Activated naive CD8-positive, alpha-beta T cell treated with anti-CD3 and anti-CD28 coated beads, Interleukin-2, amount 50 U/mL, for 16 hours (primary cell): Measurements from ENCODE around the gene LPAR2.

ENCODE experiments used
- DNase-seq: peaks from one replicate; pipeline ENCODE4 v3.0.0-alpha.2; 2020; ENCODE audit warnings: low read depth, low spot score

LPAR2 gene

GRCh38 chr19:19653597-19654147, 25.7 kb upstream of the LPAR2 start:
- DNase-seq, result no peak

DNA sequence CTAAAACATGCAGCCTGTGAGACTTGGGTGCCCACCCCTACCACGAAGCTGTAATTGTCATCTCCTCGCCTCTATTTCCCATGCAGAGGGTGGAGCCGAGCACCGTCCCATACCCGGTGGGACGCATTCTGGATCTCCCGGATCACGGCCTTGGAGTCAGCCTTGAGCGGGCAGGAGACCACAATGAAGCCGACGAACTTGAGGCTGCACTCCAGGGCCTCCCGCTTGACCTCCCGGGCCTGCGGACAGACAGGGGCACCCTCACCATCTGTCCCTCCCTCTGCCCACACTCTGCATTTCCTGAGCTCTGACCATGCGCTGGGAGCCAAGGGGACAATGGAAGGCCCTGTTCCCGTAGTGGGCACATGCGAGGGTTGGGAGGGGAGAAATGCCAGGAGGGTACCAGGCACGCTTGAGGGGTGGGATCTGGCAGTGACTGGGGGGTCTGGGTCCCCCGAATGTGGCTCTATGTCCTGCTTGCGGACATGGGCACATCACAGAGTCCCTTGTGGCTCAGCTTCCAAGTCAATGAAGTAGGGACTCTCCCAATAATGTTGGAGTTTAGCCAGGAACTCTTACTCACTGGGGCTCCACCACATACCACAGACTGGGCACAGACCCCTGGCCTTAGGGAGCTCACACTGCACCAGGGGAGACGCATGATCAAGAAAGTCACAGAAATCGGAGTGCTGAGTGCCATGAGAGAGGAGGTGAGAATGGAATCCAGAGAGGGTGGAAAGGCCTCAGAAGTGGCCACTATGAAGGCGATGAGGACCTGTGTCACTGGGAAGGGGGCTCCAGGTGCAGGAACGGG, 24.7 kb upstream of the LPAR2 start:
- no peak for DNase-seq

GRCh38 chr19:19651076-19651475, 23.1 kb upstream of the LPAR2 start:
- no peak for DNase-seq

DNA sequence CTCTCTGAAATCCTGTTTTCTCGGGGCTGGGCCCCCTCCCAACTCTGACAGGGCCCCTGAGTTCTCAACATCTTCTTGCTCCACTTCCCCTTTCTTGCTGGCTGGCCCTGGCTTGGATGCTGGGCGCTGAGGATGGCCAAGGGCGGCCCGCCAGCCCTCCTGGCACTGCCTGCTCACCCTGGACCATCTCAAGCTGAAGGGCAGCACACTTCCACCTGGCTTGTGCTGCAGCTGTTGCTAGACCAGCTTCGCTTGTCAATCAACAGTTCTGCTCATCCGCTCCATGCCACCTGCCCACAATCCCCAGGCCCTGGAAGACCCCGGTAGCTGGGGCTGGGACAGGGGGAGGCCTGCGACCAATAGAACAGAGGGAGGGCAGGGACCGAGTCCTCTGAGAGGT, 22.3 kb upstream of the LPAR2 start:
- no peak for DNase-seq

GRCh38 chr19:19649580-19649995, 21.6 kb upstream of the LPAR2 start:
- no peak for DNase-seq

DNA sequence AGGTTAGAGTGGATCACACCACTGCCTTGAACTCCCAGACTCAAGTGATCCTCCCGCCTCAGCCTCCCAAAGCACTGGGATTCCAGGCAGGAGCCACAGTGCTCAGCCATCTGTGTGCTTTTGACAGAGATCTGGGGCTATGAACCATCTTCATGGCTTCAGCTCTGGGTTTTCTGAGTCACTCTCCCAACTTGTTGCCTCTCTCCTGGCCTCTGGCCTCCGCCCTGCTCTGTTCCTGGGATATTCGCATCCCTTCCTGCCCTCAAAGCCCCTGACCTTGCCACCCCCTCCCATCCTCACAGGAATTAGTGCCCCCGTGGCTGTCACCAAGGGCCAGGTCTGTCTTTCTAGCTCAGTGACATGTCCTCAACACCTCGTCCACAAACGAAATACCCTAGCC, 21.1 kb upstream of the LPAR2 start:
- no peak for DNase-seq

GRCh38 chr19:19647037-19647835, 19.2 kb upstream of the LPAR2 start:
- no peak for DNase-seq

- DNase-seq, result no peak
Observed at GRCh38 chr19:19645233-19645870, 17.3 kb upstream of the LPAR2 start.

DNA sequence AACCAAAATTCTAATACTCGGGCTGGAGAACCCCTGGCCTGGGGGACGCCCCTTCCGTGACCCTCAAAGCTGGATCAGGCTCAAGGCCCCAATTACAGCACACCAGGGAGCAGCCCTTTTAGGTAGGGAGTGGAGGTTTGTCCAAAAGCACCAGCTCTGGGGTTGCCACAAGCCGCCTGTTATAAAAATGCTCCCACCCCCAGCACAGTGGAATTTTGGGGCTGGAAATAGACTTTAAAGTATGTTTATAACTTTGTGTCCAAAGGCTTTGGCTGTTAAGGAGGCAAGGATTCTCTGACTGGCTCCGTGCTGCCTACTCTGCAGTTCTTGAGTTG, 16.0 kb upstream of the LPAR2 start:
- no peak for DNase-seq

- peak; percentile 72 for DNase-seq
Observed at GRCh38 chr19:19643158-19644053, 15.4 kb upstream of the LPAR2 start, which contains the start of gene GMIP. GMIP (minus strand) TSS chr19:19643657; CDS start chr19:19643529, 128 bp downstream.

GRCh38 chr19:19642506-19643157, 14.6 kb upstream of the LPAR2 start:
- no peak for DNase-seq

- DNase-seq, result no peak
Observed at GRCh38 chr19:19637523-19638251, 9.7 kb upstream of the LPAR2 start.

DNA sequence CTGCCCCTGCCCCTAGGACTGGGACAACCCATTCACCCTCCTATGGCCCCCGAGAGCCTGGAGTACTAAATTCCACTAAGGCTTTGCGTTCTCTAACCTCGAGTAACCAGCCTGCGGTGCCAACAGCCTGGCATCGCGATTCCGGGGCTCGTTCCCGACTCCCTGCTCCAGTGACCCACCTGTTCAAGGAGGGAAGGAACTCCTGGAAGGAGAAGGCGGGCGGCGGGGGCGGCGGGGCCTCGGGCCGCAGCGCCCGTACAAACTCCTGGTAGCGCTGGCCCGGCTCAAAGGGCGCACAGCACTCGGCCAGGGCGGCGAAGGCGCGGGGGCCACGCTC, 9.1 kb upstream of the LPAR2 start:
- DNase-seq, result no peak

DNA sequence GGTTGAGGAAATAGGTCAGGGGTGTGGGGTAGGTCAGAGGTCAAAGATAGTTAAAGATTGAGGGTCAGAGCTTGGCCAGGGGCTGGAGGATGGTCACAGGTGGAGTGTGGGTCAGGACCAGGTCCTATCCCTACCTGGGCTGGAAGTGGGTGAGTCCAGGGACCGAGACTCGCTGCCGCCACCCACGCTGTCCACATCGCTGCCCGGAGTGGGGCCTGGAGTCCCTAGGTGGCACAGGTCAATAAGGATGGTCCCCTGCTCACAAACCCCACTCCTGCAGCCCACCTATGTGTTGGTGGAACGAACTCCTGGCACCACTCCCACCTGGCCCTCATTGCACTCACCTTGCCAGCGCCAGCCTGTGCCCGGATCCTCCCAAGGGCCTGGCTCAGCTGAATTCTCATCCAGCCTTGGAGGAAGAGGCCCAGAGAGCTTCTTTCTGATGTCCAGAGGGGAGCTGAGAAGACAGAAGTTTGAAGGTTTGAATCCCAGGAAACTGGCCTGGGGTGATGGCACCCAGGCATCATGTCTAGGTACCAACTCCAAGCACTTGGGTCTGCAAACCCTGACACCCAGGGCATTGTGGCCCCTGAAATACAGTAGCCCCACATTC, 8.7 kb upstream of the LPAR2 start:
- no peak for DNase-seq

GRCh38 chr19:19635313-19635702, 7.3 kb upstream of the LPAR2 start:
- no peak for DNase-seq

- DNase-seq, result no peak
Observed at GRCh38 chr19:19634516-19635312, 6.7 kb upstream of the LPAR2 start.

DNA sequence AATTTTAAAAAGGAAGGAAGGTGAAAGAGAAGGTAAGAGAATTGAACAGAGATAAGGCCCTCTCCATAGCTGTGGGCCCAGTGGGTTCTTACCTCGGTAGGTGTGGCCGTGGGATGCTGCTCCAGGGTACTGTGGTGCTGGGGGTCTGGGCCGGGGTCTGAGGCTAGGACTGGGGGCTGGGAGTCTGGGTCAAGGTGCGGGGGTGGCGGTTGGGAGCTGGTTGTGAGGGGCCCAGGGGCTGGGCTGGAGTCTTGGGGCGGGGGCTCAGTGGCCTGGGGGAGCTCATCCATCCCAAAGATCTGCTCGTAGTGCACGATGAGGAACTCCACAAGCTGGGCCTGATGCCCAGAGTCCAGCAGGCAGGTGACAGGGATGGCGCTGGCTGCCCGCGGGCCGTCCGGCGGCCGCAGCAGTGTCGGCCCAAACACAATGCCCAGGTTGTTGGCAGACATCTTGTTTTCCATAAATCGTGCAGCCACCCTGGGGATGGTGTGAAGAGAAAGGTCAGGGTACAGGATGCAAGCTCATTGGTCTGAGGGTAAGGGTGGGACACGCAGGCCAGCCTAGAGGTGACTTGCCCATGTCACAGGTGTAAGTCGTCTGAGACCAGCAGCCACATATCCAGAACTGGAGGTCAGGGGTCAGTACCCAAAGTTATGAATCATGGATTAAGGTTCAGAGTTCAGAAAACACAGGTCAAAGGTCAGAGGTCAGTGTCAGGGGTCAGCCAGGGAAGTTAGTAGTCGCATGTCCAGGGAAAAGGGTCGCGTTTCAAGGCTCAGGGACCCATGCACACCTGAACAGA, 5.9 kb upstream of the LPAR2 start:
- no peak for DNase-seq

- no peak for DNase-seq
Observed at GRCh38 chr19:19632661-19633060, 4.6 kb upstream of the LPAR2 start.
